LNCaP clone FGC (cell line): ENCODE results near the gene TRPM3.
A peak's percentile ranks its signal among the peaks of the same experiment; 100 is the strongest.

Experiments
- DNase-seq: peaks from one replicate; pipeline ENCODE4 v3.0.0-alpha.2; 2011; ENCODE audit warnings: low read depth
- H3K4me3 ChIP-seq: 2 replicates; pipeline ENCODE4 v1.5.1; 2011; ENCODE audit warnings: mild to moderate bottlenecking, low read depth, low read length, control low read depth
- CTCF ChIP-seq: IDR thresholded peaks from 2 replicates; pipeline ENCODE4 v1.5.1; 2012; ENCODE audit warnings: mild to moderate bottlenecking; ENCODE audit not compliant: control insufficient read depth, insufficient read depth; ENCODE audit errors: extremely low read depth

TRPM3 gene

GRCh38 chr9:70773579-70773978 lies 347.8 kb downstream of the TRPM3 start:
- no peak for TF ChIP-seq CTCF
- DNase-seq: no peak

GRCh38 chr9:70772601-70773000 lies 348.8 kb downstream of the TRPM3 start:
- no peak for TF ChIP-seq CTCF
- no peak for DNase-seq
- H3K4me3 ChIP-seq: no peak overlapping the region

More at GRCh38 chr9:70773579-70773978, 347.8 kb downstream of the TRPM3 start:
- no peak overlapping the region for H3K4me3 ChIP-seq

GRCh38 chr9:70765946-70766345 lies 355.5 kb downstream of the TRPM3 start:
- TF ChIP-seq CTCF: no peak
- no peak for DNase-seq
- H3K4me3 ChIP-seq: no peak overlapping the region

GRCh38 chr9:70761139-70761670 lies 360.2 kb downstream of the TRPM3 start:
- H3K4me3 ChIP-seq: no peak overlapping the region
- TF ChIP-seq CTCF: no peak
- DNase-seq: peak; percentile 46

- DNase-seq: no peak
- no peak overlapping the region for H3K4me3 ChIP-seq
- no peak for TF ChIP-seq CTCF
Measured at GRCh38 chr9:70760228-70760627, 361.2 kb downstream of the TRPM3 start.

GRCh38 chr9:70753311-70753710 lies 368.1 kb downstream of the TRPM3 start:
- DNase-seq: no peak
- H3K4me3 ChIP-seq: no peak overlapping the region
- no peak for TF ChIP-seq CTCF

GRCh38 chr9:70749066-70749465 lies 372.4 kb downstream of the TRPM3 start:
- DNase-seq: no peak
- no peak overlapping the region for H3K4me3 ChIP-seq
- no peak for TF ChIP-seq CTCF
